Neutrophil (primary cell): ENCODE measurements around the gene INIP.

Experiments used
- H3K27ac ChIP-seq: fragments of 200-600 bp; sonication (generic); 2 replicates; pipeline ENCODE4 v1.5.1; 2016; ENCODE audit warnings: mild to moderate bottlenecking, moderate library complexity
- H3K27me3 ChIP-seq: fragments of 200-600 bp; sonication (generic); 2 replicates; pipeline ENCODE4 v1.6.0; 2016; ENCODE audit warnings: mild to moderate bottlenecking
- H3K36me3 ChIP-seq: fragments of 200-600 bp; sonication (generic); 2 replicates; pipeline ENCODE4 v1.5.1; 2017
- H3K4me1 ChIP-seq, 2 experiments: fragments of 200-600 bp in 1 of 2; sonication (generic) in 1 of 2; 1 replicate in 1 of 2; 2 replicates in 1 of 2; pipeline versions ENCODE4 v1.5.1 to v1.6.1; 2013 to 2016; ENCODE audit warnings: low read depth in 1 of 2, low read length in 1 of 2, mild to moderate bottlenecking in 1 of 2, moderate library complexity in 1 of 2; ENCODE audit not compliant: control insufficient read depth in 1 of 2, insufficient read depth in 1 of 2
- H3K4me3 ChIP-seq, 2 experiments: fragments of 200-600 bp in 1 of 2; sonication (generic) in 1 of 2; 1 replicate in 1 of 2; 2 replicates in 1 of 2; pipeline ENCODE4 v1.5.1; 2013 to 2016; ENCODE audit warnings: low read depth in 1 of 2, low read length in 1 of 2, mild to moderate bottlenecking in 1 of 2, moderate library complexity in 1 of 2
- H3K9me3 ChIP-seq: fragments of 200-600 bp; sonication (generic); 2 replicates; pipeline ENCODE4 v1.5.1; 2016
- TF ChIP-seq, protein P1 (sequence below): fragments of 200-600 bp; sonication (generic); IDR thresholded peaks from 2 replicates; pipeline ENCODE4 v1.5.1; 2016; ENCODE audit warnings: antibody characterized with exemption

The INIP gene

DNA sequence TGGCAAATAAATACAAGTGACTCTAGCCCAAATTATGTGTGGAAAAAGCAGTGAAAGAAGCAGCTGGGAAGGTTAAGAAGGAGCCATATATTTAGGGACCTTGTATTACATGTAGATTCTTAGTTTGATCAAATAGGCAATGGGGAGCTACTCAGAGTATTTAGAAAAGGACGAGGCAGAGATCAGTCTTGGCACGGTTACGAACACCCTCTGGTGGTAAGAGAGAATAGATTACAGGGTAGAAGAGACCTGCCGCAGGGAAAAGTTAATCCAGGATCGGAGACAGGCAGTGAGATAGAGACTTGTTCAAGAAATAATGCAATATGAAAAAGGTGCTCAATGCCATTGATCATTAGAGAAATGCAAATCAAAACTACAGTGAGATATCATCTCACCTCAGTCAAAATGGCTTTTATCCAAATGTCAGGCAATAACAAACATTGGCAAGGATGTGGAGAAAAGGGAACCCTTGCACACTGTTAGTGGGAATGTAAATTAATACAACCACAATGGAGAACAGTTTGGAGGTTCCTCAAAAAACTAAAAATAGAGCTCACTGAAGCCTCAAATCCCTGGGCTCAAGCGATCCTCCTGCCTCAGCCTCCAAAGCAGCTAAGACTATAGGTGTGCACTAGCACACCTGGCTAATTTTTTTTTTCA lies 12.0 kb downstream of the INIP start:
- no peaks in the 10 kb centered on the region for H3K27me3 ChIP-seq
- H3K4me3 ChIP-seq = no peak overlapping the region
- H3K9me3 ChIP-seq = no peaks in the 10 kb centered on the region
- H3K4me1 ChIP-seq = no peaks in the 10 kb centered on the region
- no peak overlapping the region for H3K27ac ChIP-seq
- TF ChIP-seq, protein P1, sequence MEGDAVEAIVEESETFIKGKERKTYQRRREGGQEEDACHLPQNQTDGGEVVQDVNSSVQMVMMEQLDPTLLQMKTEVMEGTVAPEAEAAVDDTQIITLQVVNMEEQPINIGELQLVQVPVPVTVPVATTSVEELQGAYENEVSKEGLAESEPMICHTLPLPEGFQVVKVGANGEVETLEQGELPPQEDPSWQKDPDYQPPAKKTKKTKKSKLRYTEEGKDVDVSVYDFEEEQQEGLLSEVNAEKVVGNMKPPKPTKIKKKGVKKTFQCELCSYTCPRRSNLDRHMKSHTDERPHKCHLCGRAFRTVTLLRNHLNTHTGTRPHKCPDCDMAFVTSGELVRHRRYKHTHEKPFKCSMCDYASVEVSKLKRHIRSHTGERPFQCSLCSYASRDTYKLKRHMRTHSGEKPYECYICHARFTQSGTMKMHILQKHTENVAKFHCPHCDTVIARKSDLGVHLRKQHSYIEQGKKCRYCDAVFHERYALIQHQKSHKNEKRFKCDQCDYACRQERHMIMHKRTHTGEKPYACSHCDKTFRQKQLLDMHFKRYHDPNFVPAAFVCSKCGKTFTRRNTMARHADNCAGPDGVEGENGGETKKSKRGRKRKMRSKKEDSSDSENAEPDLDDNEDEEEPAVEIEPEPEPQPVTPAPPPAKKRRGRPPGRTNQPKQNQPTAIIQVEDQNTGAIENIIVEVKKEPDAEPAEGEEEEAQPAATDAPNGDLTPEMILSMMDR = no peak
- peaks cover 18% of the 10 kb centered on the region for H3K36me3 ChIP-seq

DNA sequence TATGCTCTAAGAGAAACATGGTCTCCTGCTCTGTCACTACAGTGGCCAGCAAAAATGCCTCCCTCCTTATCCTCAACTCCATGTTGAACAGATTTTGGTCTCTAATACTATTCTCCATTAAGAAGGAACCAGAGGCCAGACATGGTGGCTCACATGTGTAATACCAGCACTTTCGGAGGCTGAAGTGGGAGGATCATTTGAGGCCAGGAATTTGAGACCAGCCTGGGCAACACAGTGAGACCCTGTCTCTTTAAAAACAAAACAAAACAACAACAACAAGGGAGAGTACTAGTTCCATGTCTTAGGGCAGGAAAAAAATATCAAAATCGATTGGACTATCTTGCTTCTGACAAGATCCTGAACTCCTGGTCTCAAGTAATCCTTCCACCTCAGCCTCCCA lies 14.6 kb downstream of the INIP start:
- Histone ChIP-seq H3K27ac (no peak overlapping the region), H3K9me3 (no peaks in the 10 kb centered on the region), H3K4me3 (no peak overlapping the region), H3K36me3 (peaks cover 28% of the 10 kb centered on the region), H3K27me3 (no peaks in the 10 kb centered on the region), H3K4me1 (no peaks in the 10 kb centered on the region)
- TF ChIP-seq, protein P1 = no peak

DNA sequence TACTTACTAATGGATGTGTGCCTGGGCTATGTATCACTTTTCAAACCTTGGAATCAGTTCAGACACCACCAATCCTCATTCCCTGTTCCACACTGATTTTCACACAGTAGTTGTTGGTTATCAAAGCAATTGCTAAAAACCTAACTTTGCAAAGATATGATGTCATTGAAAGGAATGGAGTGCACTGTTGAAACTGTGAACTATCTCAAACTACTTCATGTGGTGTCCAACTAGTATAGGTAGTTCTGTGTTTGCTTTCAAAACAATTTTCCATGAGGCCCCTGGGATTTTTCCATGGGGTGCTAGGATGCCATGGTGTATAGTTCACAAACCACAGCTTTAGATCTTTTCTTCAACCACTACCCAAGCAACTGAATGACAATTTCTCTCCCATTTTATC lies 17.8 kb downstream of the INIP start:
- Histone ChIP-seq H3K27me3 (no peaks in the 10 kb centered on the region), H3K4me3 (no peak overlapping the region), H3K9me3 (no peaks in the 10 kb centered on the region), H3K36me3 (peaks cover 40% of the 10 kb centered on the region), H3K27ac (no peak overlapping the region), H3K4me1 (no peaks in the 10 kb centered on the region)
- TF ChIP-seq, protein P1 = no peak

DNA sequence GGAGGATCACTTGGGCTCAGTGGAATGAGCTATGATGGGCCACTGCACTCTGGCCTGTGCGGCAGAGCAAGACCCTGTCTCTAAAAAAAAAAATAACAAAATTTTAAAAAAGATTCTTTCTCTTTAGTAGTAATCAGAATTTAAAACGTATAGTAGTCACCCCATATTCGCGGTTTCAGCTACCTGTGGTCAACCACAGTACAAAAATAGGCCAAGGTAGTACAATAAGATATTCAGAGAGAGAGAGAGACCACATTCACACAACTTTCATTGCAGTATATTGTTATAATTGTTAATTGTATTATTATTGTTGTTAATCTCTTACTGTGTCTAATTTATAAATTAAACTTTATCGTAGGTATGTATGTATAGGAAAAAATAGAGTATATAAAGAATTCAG lies 18.7 kb downstream of the INIP start:
- Histone ChIP-seq H3K27ac (no peak overlapping the region), H3K4me3 (no peak overlapping the region), H3K36me3 (peaks cover 40% of the 10 kb centered on the region), H3K9me3 (no peaks in the 10 kb centered on the region), H3K27me3 (no peaks in the 10 kb centered on the region), H3K4me1 (no peaks in the 10 kb centered on the region)
- TF ChIP-seq, protein P1 = no peak

DNA sequence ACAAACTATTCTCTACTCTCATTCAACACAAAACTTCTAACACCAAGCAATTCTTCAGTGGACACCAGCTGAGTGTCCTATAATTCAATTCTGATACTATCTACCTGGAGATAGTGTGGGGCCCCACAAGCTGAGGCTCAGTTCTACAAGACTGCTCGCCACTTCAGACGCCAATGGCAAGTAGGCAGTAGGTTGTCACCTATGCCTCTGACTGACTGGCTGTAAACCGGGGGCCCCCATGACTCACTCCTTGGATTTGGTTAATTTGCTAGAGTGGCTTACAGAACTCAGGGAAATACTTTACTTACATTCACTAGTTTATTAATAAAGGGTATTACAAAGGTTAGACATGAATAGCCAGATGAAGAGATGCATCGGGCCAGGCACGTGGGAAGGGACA lies 21.5 kb downstream of the INIP start:
- H3K36me3 ChIP-seq = peaks cover 53% of the 10 kb centered on the region
- H3K9me3 ChIP-seq = no peaks in the 10 kb centered on the region
- TF ChIP-seq, protein P1 = no peak
- no peaks in the 10 kb centered on the region for H3K27me3 ChIP-seq
- H3K27ac ChIP-seq = no peak overlapping the region
- H3K4me1 ChIP-seq = no peaks in the 10 kb centered on the region
- no peak overlapping the region for H3K4me3 ChIP-seq
